Activated CD4-positive, alpha-beta T cell treated with anti-CD3 and anti-CD28 coated beads, Interleukin-2, amount 10 ng/mL, durations not matched to agents 24 days and 14 days (primary cell): ENCODE measurements around the gene NDUFA5. TPM values are rescaled to one million over a fixed set of nuclear protein-coding genes. Genes with fewer than 3 reads are reported as not detected.
"Not testable (repeated sequence)": the region's sequence is repeated elsewhere in the genome, so short reads cannot be mapped to it uniquely, and the experiment has no call there.

ENCODE experiments used
- DNase-seq: peaks from one replicate; pipeline ENCODE4 v3.0.0; 2022
- H3K27ac Mint-ChIP-seq: one replicate; pipeline ENCODE4 v1.8.0; 2022; ENCODE audit warnings: mild to moderate bottlenecking, mixed read lengths
- H3K27me3 Mint-ChIP-seq: one replicate; pipeline ENCODE4 v1.8.0; 2022; ENCODE audit warnings: mixed read lengths
- H3K36me3 Mint-ChIP-seq: one replicate; pipeline ENCODE4 v1.8.0; 2022; ENCODE audit warnings: low read depth, mild to moderate bottlenecking, mixed read lengths
- H3K4me1 Mint-ChIP-seq: one replicate; pipeline ENCODE4 v1.8.0; 2021; ENCODE audit warnings: mixed read lengths
- H3K4me3 Mint-ChIP-seq: one replicate; pipeline ENCODE4 v1.8.0; 2022; ENCODE audit warnings: mild to moderate bottlenecking, moderate library complexity, mixed read lengths
- H3K9me3 Mint-ChIP-seq: one replicate; pipeline ENCODE4 v1.8.0; 2021; ENCODE audit warnings: mixed read lengths
- intact Hi-C: fragments of 100-400 bp; cut with micrococcal nuclease; formaldehyde crosslinking; loops from one replicate; pipeline ENCODE4 v1.15.1; 2023
- total RNA-seq: library from RNA; stranded (reverse); gene quantifications from 2 replicates; pipeline ENCODE4 v1.2.3, GENCODE V29; 2022

Gene NDUFA5
- total RNA-seq, 1 donor from 2014 or later: 56.1 TPM

- intact Hi-C loops: no loop called here
- no peaks in the 10 kb centered on the region for H3K9me3 Mint-ChIP-seq
- H3K4me1 Mint-ChIP-seq: no peaks in the 10 kb centered on the region
- no peaks in the 10 kb centered on the region for H3K36me3 Mint-ChIP-seq
- no peak overlapping the region for H3K27ac Mint-ChIP-seq
- H3K27me3 Mint-ChIP-seq: peaks cover 14% of the 10 kb centered on the region
- H3K4me3 Mint-ChIP-seq: no peak overlapping the region
- DNase-seq: no peak
These were observed 15.7 kb upstream of the NDUFA5 start for GRCh38 chr7:123573341-123573740.

GRCh38 chr7:123571684-123572083, 14.1 kb upstream of the NDUFA5 start:
- Mint-ChIP-seq H3K27ac (no peak overlapping the region), H3K9me3 (no peaks in the 10 kb centered on the region), H3K36me3 (no peaks in the 10 kb centered on the region), H3K27me3 (peaks cover 12% of the 10 kb centered on the region), H3K4me1 (no peaks in the 10 kb centered on the region), H3K4me3 (no peak overlapping the region)
- intact Hi-C loops: no loop called here
- no peak for DNase-seq

- no peak for DNase-seq
- Mint-ChIP-seq H3K4me3 (no peak overlapping the region), H3K27me3 (peaks cover 12% of the 10 kb centered on the region), H3K36me3 (no peaks in the 10 kb centered on the region), H3K4me1 (no peaks in the 10 kb centered on the region), H3K9me3 (no peaks in the 10 kb centered on the region), H3K27ac (no peak overlapping the region)
- intact Hi-C loops: no loop called here
These were observed 13.6 kb upstream of the NDUFA5 start for GRCh38 chr7:123571187-123571586.

- intact Hi-C loops: no loop called here
- Mint-ChIP-seq H3K27me3 (peaks cover 9% of the 10 kb centered on the region), H3K27ac (no peak overlapping the region)
These were observed 13.0 kb upstream of the NDUFA5 start for GRCh38 chr7:123570390-123571182.

GRCh38 chr7:123569352-123570010, 11.9 kb upstream of the NDUFA5 start:
- no peaks in the 10 kb centered on the region for H3K36me3 Mint-ChIP-seq
- H3K9me3 Mint-ChIP-seq: no peaks in the 10 kb centered on the region
- H3K27ac Mint-ChIP-seq: no peak overlapping the region
- peaks cover 5% of the 10 kb centered on the region for H3K27me3 Mint-ChIP-seq
- intact Hi-C loops: no loop called here
- no peak overlapping the region for H3K4me3 Mint-ChIP-seq
- H3K4me1 Mint-ChIP-seq: no peaks in the 10 kb centered on the region
- DNase-seq: no peak

More at GRCh38 chr7:123570390-123571182, 13.0 kb upstream of the NDUFA5 start:
- no peak for DNase-seq
- H3K4me3 Mint-ChIP-seq: no peak overlapping the region
- no peaks in the 10 kb centered on the region for H3K9me3 Mint-ChIP-seq
- H3K4me1 Mint-ChIP-seq: no peaks in the 10 kb centered on the region
- no peaks in the 10 kb centered on the region for H3K36me3 Mint-ChIP-seq

GRCh38 chr7:123562121-123562520, 4.5 kb upstream of the NDUFA5 start:
- Mint-ChIP-seq H3K4me1 (no peaks in the 10 kb centered on the region), H3K36me3 (no peaks in the 10 kb centered on the region), H3K27me3 (peaks cover 8% of the 10 kb centered on the region), H3K9me3 (peaks cover 8% of the 10 kb centered on the region), H3K4me3 (no peak overlapping the region), H3K27ac (no peak overlapping the region)
- intact Hi-C loops: no loop called here
- DNase-seq: no peak

- DNase-seq: no peak
- intact Hi-C loops: loop anchor here (5.0 to 10.0 kb wide), 2 partner anchors 154 to 1366 kb away; partner anchors contain the start of gene POT1
- Mint-ChIP-seq H3K4me1 (peaks cover 2% of the 10 kb centered on the region), H3K9me3 (peaks cover 8% of the 10 kb centered on the region), H3K36me3 (no peaks in the 10 kb centered on the region), H3K27ac (no peak overlapping the region), H3K27me3 (peaks cover 8% of the 10 kb centered on the region), H3K4me3 (no peak overlapping the region)
These were observed 764 bp upstream of the NDUFA5 start for GRCh38 chr7:123558289-123558874.

- Mint-ChIP-seq H3K27me3 (peaks cover 8% of the 10 kb centered on the region), H3K36me3 (peaks cover 11% of the 10 kb centered on the region), H3K27ac (no peak overlapping the region), H3K4me1 (peaks cover 2% of the 10 kb centered on the region), H3K4me3 (no peak overlapping the region), H3K9me3 (peaks cover 8% of the 10 kb centered on the region)
- intact Hi-C loops: loop anchor here (1.0 to 10.0 kb wide), 5 partner anchors 23 to 1368 kb away; partner anchors contain the start of genes IQUB, POT1 and WASL
- no peak for DNase-seq
These were observed 611 bp downstream of the NDUFA5 start for GRCh38 chr7:123557016-123557397.

GRCh38 chr7:123555484-123555883, 2.1 kb downstream of the NDUFA5 start:
- H3K9me3 Mint-ChIP-seq: peaks cover 8% of the 10 kb centered on the region
- no peak overlapping the region for H3K27ac Mint-ChIP-seq
- no peak overlapping the region for H3K4me3 Mint-ChIP-seq
- peaks cover 13% of the 10 kb centered on the region for H3K36me3 Mint-ChIP-seq
- peaks cover 2% of the 10 kb centered on the region for H3K27me3 Mint-ChIP-seq
- peaks cover 2% of the 10 kb centered on the region for H3K4me1 Mint-ChIP-seq
- DNase-seq: no peak
- intact Hi-C loops: loop anchor here (5.0 to 10.0 kb wide), 2 partner anchors 157 to 1369 kb away; partner anchors contain the start of gene POT1

GRCh38 chr7:123553159-123553558, 4.5 kb downstream of the NDUFA5 start:
- peaks cover 7% of the 10 kb centered on the region for H3K4me1 Mint-ChIP-seq
- H3K4me3 Mint-ChIP-seq: no peak overlapping the region

GRCh38 chr7:123552641-123553040, 5.0 kb downstream of the NDUFA5 start:
- H3K27me3 Mint-ChIP-seq: no peaks in the 10 kb centered on the region
- intact Hi-C loops: loop anchor here (10.0 kb wide), 1 partner anchor 1372 kb away; the partner anchor contains the start of gene POT1
- peaks cover 29% of the 10 kb centered on the region for H3K36me3 Mint-ChIP-seq
- no peak for DNase-seq
- no peak overlapping the region for H3K27ac Mint-ChIP-seq
- peaks cover 7% of the 10 kb centered on the region for H3K4me1 Mint-ChIP-seq
- no peaks in the 10 kb centered on the region for H3K9me3 Mint-ChIP-seq
- no peak overlapping the region for H3K4me3 Mint-ChIP-seq

More at GRCh38 chr7:123553159-123553558, 4.5 kb downstream of the NDUFA5 start:
- Mint-ChIP-seq H3K36me3 (peaks cover 28% of the 10 kb centered on the region), H3K27ac (no peak overlapping the region), H3K9me3 (peaks cover 1% of the 10 kb centered on the region), H3K27me3 (no peaks in the 10 kb centered on the region)
- peak; percentile 42 for DNase-seq
- intact Hi-C loops: loop anchor here (10.0 kb wide), 1 partner anchor 1372 kb away; the partner anchor contains the start of gene POT1

GRCh38 chr7:123552134-123552533, 5.5 kb downstream of the NDUFA5 start:
- not testable (repeated sequence) for H3K27ac Mint-ChIP-seq, H3K9me3 Mint-ChIP-seq, H3K4me3 Mint-ChIP-seq, H3K27me3 Mint-ChIP-seq, DNase-seq
- Mint-ChIP-seq H3K36me3 (peaks cover 32% of the 10 kb centered on the region), H3K4me1 (peaks cover 10% of the 10 kb centered on the region)
- intact Hi-C loops: loop anchor here (10.0 kb wide), 1 partner anchor 1373 kb away; the partner anchor contains the start of gene POT1

- no peaks in the 10 kb centered on the region for H3K27me3 Mint-ChIP-seq
- H3K4me3 Mint-ChIP-seq: no peak overlapping the region
- H3K4me1 Mint-ChIP-seq: peaks cover 8% of the 10 kb centered on the region
- H3K36me3 Mint-ChIP-seq: peaks cover 33% of the 10 kb centered on the region
- H3K27ac Mint-ChIP-seq: peak overlapping the region; percentile 5
- intact Hi-C loops: no loop called here
- DNase-seq: peak; percentile 38
- H3K9me3 Mint-ChIP-seq: no peaks in the 10 kb centered on the region
These were observed 9.2 kb downstream of the NDUFA5 start for GRCh38 chr7:123548406-123548805.

GRCh38 chr7:123539871-123540270, 17.7 kb downstream of the NDUFA5 start:
- H3K4me1 Mint-ChIP-seq: peaks cover 10% of the 10 kb centered on the region
- H3K27me3 Mint-ChIP-seq: no peaks in the 10 kb centered on the region
- H3K36me3 Mint-ChIP-seq: peaks cover 1% of the 10 kb centered on the region
- DNase-seq: no peak
- no peak overlapping the region for H3K4me3 Mint-ChIP-seq
- intact Hi-C loops: no loop called here
- no peaks in the 10 kb centered on the region for H3K9me3 Mint-ChIP-seq
- H3K27ac Mint-ChIP-seq: no peak overlapping the region
